Mammary epithelial cell (primary cell): ENCODE data around the gene AUTS2.

Source experiments
- CTCF ChIP-seq, 2 donors: IDR thresholded peaks in 1 of 2; conservative IDR thresholded peaks in 1 of 2; 2 replicates each; pipeline ENCODE4 v1.5.1; 2011 to 2012; ENCODE audit warnings: inconsistent platforms in 2 of 2, low read length in 2 of 2, mild to moderate bottlenecking in 2 of 2, control low read depth in 1 of 2, low read depth in 1 of 2; ENCODE audit not compliant: insufficient read depth in 1 of 2; ENCODE audit errors: extremely low read depth in 1 of 2
- EZH2 ChIP-seq: IDR thresholded peaks from 2 replicates; pipeline ENCODE4 v1.6.1; 2012; ENCODE audit warnings: low read length, inconsistent platforms, borderline replicate concordance

GRCh38 chr7:69698109-69698825 lies 100.0 kb downstream of the AUTS2 start:
- no peak for TF ChIP-seq CTCF (conservative IDR thresholded peaks at IDR 0.05 in 1 of 2, IDR thresholded peaks at IDR 0.05 in 1 of 2; ENCODE audit: extremely low read depth in 1 of 2, insufficient read depth in 1 of 2, low read depth in 1 of 2, low read length in 2 of 2)
- TF ChIP-seq EZH2, result no peak
